T-helper 2 cell treated with Interferon-gamma antibody and Interleukin-4, amounts not matched to agents 5 μg/mL and 100 μg/mL, for 36 hours (primary cell): Measurements from ENCODE around the gene ADGRA3.

Source experiments
- DNase-seq: peaks from one replicate; pipeline ENCODE4 v3.0.0; 2021; ENCODE audit warnings: low spot score
- H3K27ac Mint-ChIP-seq: one replicate; pipeline ENCODE4 v1.8.0; 2021; ENCODE audit warnings: mild to moderate bottlenecking, mixed read lengths
- H3K27me3 Mint-ChIP-seq: one replicate; pipeline ENCODE4 v1.8.0; 2021; ENCODE audit warnings: low read depth, mixed read lengths
- H3K36me3 Mint-ChIP-seq: one replicate; pipeline ENCODE4 v1.8.0; 2021; ENCODE audit warnings: low read depth, mixed read lengths
- H3K4me1 Mint-ChIP-seq: one replicate; pipeline ENCODE4 v1.8.0; 2021; ENCODE audit warnings: low read depth, mixed read lengths
- H3K4me3 Mint-ChIP-seq: one replicate; pipeline ENCODE4 v1.8.0; 2022; ENCODE audit warnings: mild to moderate bottlenecking, moderate library complexity, mixed read lengths
- H3K9me3 Mint-ChIP-seq: one replicate; pipeline ENCODE4 v1.8.0; 2021; ENCODE audit warnings: mixed read lengths

ADGRA3 gene

GRCh38 chr4:22428441-22428840 is 87.4 kb downstream of the ADGRA3 start:
- peaks cover 8% of the 10 kb centered on the region for H3K36me3 Mint-ChIP-seq

GRCh38 chr4:22427675-22428074 is 88.2 kb downstream of the ADGRA3 start:
- Mint-ChIP-seq H3K27ac (no peak overlapping the region), H3K9me3 (no peaks in the 10 kb centered on the region), H3K4me3 (no peak overlapping the region), H3K4me1 (no peaks in the 10 kb centered on the region), H3K27me3 (no peaks in the 10 kb centered on the region), H3K36me3 (peaks cover 8% of the 10 kb centered on the region)
- no peak for DNase-seq

More at GRCh38 chr4:22428441-22428840, 87.4 kb downstream of the ADGRA3 start:
- no peak for DNase-seq
- Mint-ChIP-seq H3K27ac (no peak overlapping the region), H3K4me1 (no peaks in the 10 kb centered on the region), H3K4me3 (no peak overlapping the region), H3K9me3 (no peaks in the 10 kb centered on the region), H3K27me3 (no peaks in the 10 kb centered on the region)

- H3K4me3 Mint-ChIP-seq = no peak overlapping the region
- H3K27ac Mint-ChIP-seq = no peak overlapping the region
- no peak for DNase-seq
- H3K9me3 Mint-ChIP-seq = no peaks in the 10 kb centered on the region
- peaks cover 20% of the 10 kb centered on the region for H3K36me3 Mint-ChIP-seq
- no peaks in the 10 kb centered on the region for H3K27me3 Mint-ChIP-seq
- H3K4me1 Mint-ChIP-seq = peaks cover 21% of the 10 kb centered on the region
Observed at GRCh38 chr4:22420291-22420690, 95.6 kb downstream of the ADGRA3 start.

- H3K27ac Mint-ChIP-seq = no peak overlapping the region
- peak; percentile 24 for DNase-seq
- peaks cover 28% of the 10 kb centered on the region for H3K4me1 Mint-ChIP-seq
- no peaks in the 10 kb centered on the region for H3K27me3 Mint-ChIP-seq
- H3K4me3 Mint-ChIP-seq = peak overlapping the region; percentile 10
- peaks cover 23% of the 10 kb centered on the region for H3K36me3 Mint-ChIP-seq
- no peaks in the 10 kb centered on the region for H3K9me3 Mint-ChIP-seq
Observed at GRCh38 chr4:22417408-22417807, 98.5 kb downstream of the ADGRA3 start.

- Mint-ChIP-seq H3K4me3 (peak overlapping the region; percentile 58), H3K4me1 (peaks cover 28% of the 10 kb centered on the region), H3K27me3 (no peaks in the 10 kb centered on the region), H3K9me3 (no peaks in the 10 kb centered on the region), H3K27ac (peak overlapping the region; percentile 11), H3K36me3 (peaks cover 21% of the 10 kb centered on the region)
- no peak for DNase-seq
Observed at GRCh38 chr4:22416403-22416802, 99.5 kb downstream of the ADGRA3 start.

GRCh38 chr4:22414833-22415232 is 101.0 kb downstream of the ADGRA3 start:
- Mint-ChIP-seq H3K36me3 (peaks cover 14% of the 10 kb centered on the region), H3K27me3 (no peaks in the 10 kb centered on the region)

GRCh38 chr4:22413471-22413870 is 102.4 kb downstream of the ADGRA3 start:
- Mint-ChIP-seq H3K4me3 (no peak overlapping the region), H3K27me3 (no peaks in the 10 kb centered on the region), H3K36me3 (peaks cover 10% of the 10 kb centered on the region), H3K4me1 (peaks cover 26% of the 10 kb centered on the region), H3K9me3 (no peaks in the 10 kb centered on the region), H3K27ac (no peak overlapping the region)
- DNase-seq = no peak

More at GRCh38 chr4:22414833-22415232, 101.0 kb downstream of the ADGRA3 start:
- Mint-ChIP-seq H3K27ac (peak overlapping the region; percentile 29), H3K4me1 (peaks cover 28% of the 10 kb centered on the region), H3K9me3 (no peaks in the 10 kb centered on the region), H3K4me3 (no peak overlapping the region)
- DNase-seq = no peak

- Mint-ChIP-seq H3K27ac (no peak overlapping the region), H3K27me3 (no peaks in the 10 kb centered on the region), H3K4me1 (peaks cover 18% of the 10 kb centered on the region), H3K4me3 (no peak overlapping the region), H3K9me3 (no peaks in the 10 kb centered on the region), H3K36me3 (peaks cover 9% of the 10 kb centered on the region)
- no peak for DNase-seq
Observed at GRCh38 chr4:22412013-22412412, 103.9 kb downstream of the ADGRA3 start.

GRCh38 chr4:22410645-22411247 is 105.1 kb downstream of the ADGRA3 start:
- H3K27ac Mint-ChIP-seq = no peak overlapping the region
- no peaks in the 10 kb centered on the region for H3K9me3 Mint-ChIP-seq
- peaks cover 11% of the 10 kb centered on the region for H3K4me1 Mint-ChIP-seq
- no peaks in the 10 kb centered on the region for H3K27me3 Mint-ChIP-seq
- H3K36me3 Mint-ChIP-seq = peaks cover 16% of the 10 kb centered on the region
- H3K4me3 Mint-ChIP-seq = no peak overlapping the region
- no peak for DNase-seq

GRCh38 chr4:22408474-22408873 is 107.4 kb downstream of the ADGRA3 start:
- H3K9me3 Mint-ChIP-seq = peaks cover 8% of the 10 kb centered on the region
- no peaks in the 10 kb centered on the region for H3K27me3 Mint-ChIP-seq
- H3K36me3 Mint-ChIP-seq = peaks cover 26% of the 10 kb centered on the region
- no peak overlapping the region for H3K4me3 Mint-ChIP-seq
- no peak for DNase-seq
- H3K4me1 Mint-ChIP-seq = peaks cover 5% of the 10 kb centered on the region
- no peak overlapping the region for H3K27ac Mint-ChIP-seq

GRCh38 chr4:22407361-22407760 is 108.5 kb downstream of the ADGRA3 start:
- no peak overlapping the region for H3K27ac Mint-ChIP-seq
- H3K27me3 Mint-ChIP-seq = no peaks in the 10 kb centered on the region
- H3K9me3 Mint-ChIP-seq = peaks cover 8% of the 10 kb centered on the region
- no peak for DNase-seq
- H3K36me3 Mint-ChIP-seq = peaks cover 25% of the 10 kb centered on the region
- H3K4me3 Mint-ChIP-seq = no peak overlapping the region
- H3K4me1 Mint-ChIP-seq = peaks cover 5% of the 10 kb centered on the region

- Mint-ChIP-seq H3K36me3 (peaks cover 27% of the 10 kb centered on the region), H3K27ac (no peak overlapping the region), H3K27me3 (no peaks in the 10 kb centered on the region), H3K4me1 (peaks cover 3% of the 10 kb centered on the region), H3K4me3 (no peak overlapping the region), H3K9me3 (peaks cover 2% of the 10 kb centered on the region)
- no peak for DNase-seq
Observed at GRCh38 chr4:22398671-22399070, 117.2 kb downstream of the ADGRA3 start.

GRCh38 chr4:22391551-22391950 is 124.3 kb downstream of the ADGRA3 start:
- no peak overlapping the region for H3K4me3 Mint-ChIP-seq
- H3K27ac Mint-ChIP-seq = no peak overlapping the region
- DNase-seq = no peak
- H3K27me3 Mint-ChIP-seq = no peaks in the 10 kb centered on the region
- H3K9me3 Mint-ChIP-seq = no peaks in the 10 kb centered on the region
- peaks cover 6% of the 10 kb centered on the region for H3K36me3 Mint-ChIP-seq
- no peaks in the 10 kb centered on the region for H3K4me1 Mint-ChIP-seq

GRCh38 chr4:22389240-22389870 is 126.5 kb downstream of the ADGRA3 start:
- H3K36me3 Mint-ChIP-seq = peaks cover 9% of the 10 kb centered on the region
- H3K4me1 Mint-ChIP-seq = peaks cover 6% of the 10 kb centered on the region
- no peak overlapping the region for H3K27ac Mint-ChIP-seq
- no peak overlapping the region for H3K4me3 Mint-ChIP-seq
- no peaks in the 10 kb centered on the region for H3K9me3 Mint-ChIP-seq
- H3K27me3 Mint-ChIP-seq = no peaks in the 10 kb centered on the region
- peak; percentile 19 for DNase-seq

- Mint-ChIP-seq H3K27ac (peak overlapping the region; percentile 51), H3K4me1 (peaks cover 6% of the 10 kb centered on the region), H3K27me3 (no peaks in the 10 kb centered on the region), H3K4me3 (no peak overlapping the region), H3K36me3 (peaks cover 20% of the 10 kb centered on the region), H3K9me3 (no peaks in the 10 kb centered on the region)
- DNase-seq = no peak
Observed at GRCh38 chr4:22385611-22386011, 130.3 kb downstream of the ADGRA3 start.
